ENCODE measurements around the gene DGKE.

DGKE gene

GRCh38 chr17:56913867-56914580 lies 80.1 kb downstream of the DGKE start, which contains the start of gene TRIM25:
TSS of gene TRIM25 (minus strand) at chr17:56914049. CDS start at chr17:56913988, 61 bp downstream.
- Histone ChIP-seq H3K27me3 (ENCODE audit: control insufficient read depth in 3 of 3, insufficient read depth in 3 of 3, low read depth in 1 of 3, low read length in 3 of 3) (peaks cover 0 to 11% (median 0%) of the 10 kb centered on the region in 3 experiments), H3K4me2 (ENCODE audit: insufficient read depth, low read length, poor library complexity, severe bottlenecking) (peak within 1 kb of the TSS; percentile 87), H3K79me1 (ENCODE audit: low read depth, low read length) (no peaks in the 10 kb centered on the region), H2BK12ac (ENCODE audit: low read length) (no peak within 1 kb of the TSS), H3K4me1 (ENCODE audit: control insufficient read depth in 2 of 2, insufficient read depth in 1 of 2, low read depth in 1 of 2, low read length in 2 of 2) (peaks cover 5% of the 10 kb centered on the region in 2 donors), H3K9me3 (replicated peaks in 1 of 2; ENCODE audit: control insufficient read depth in 2 of 2, insufficient read depth in 1 of 2, low read depth in 1 of 2, low read length in 2 of 2) (peaks cover 0 to 3% of the 10 kb centered on the region in 2 donors), H3K23ac (ENCODE audit: low read depth, low read length, poor library complexity) (peak within 1 kb of the TSS; percentile 83), H3K4me3 (ENCODE audit: low read length in 2 of 2) (peak within 1 kb of the TSS; percentile 58 to 90), H3K9ac (ENCODE audit: low read depth, low read length, poor library complexity) (peak within 1 kb of the TSS; percentile 95), H3K27ac (replicated peaks; ENCODE audit: low read length) (no peak within 1 kb of the TSS), H2BK15ac (ENCODE audit: low read length) (peak within 1 kb of the TSS; percentile 82), H2BK120ac (ENCODE audit: low read depth, low read length) (no peak within 1 kb of the TSS), H3K4ac (ENCODE audit: low read length) (peak within 1 kb of the TSS; percentile 91), H2BK5ac (ENCODE audit: low read length) (no peak within 1 kb of the TSS), H3K36me3 (replicated peaks in 1 of 2; ENCODE audit: control insufficient read depth in 2 of 2, insufficient read depth in 2 of 2, low read length in 2 of 2) (no peaks in the 10 kb centered on the region), H2AFZ (ENCODE audit: low read length) (peak within 1 kb of the TSS; percentile 99), H2AK5ac (ENCODE audit: low read depth, low read length) (peak within 1 kb of the TSS; percentile 91), H3K18ac (ENCODE audit: low read length) (peak within 1 kb of the TSS; percentile 93), H4K91ac (ENCODE audit: low read depth, low read length, poor library complexity) (peak within 1 kb of the TSS; percentile 41), H4K8ac (ENCODE audit: low read depth, low read length) (peak within 1 kb of the TSS; percentile 54), H3K14ac (ENCODE audit: low read length) (peak within 1 kb of the TSS; percentile 94)
- DNase-seq (ENCODE audit: low spot score) = peak; percentile 67
- WGBS, 2 donors (ENCODE audit: extremely low coverage in 2 of 2, insufficient read length in 2 of 2, insufficient replicate concordance in 1 of 2) = no CpG with 5 or more reads among the region's 58 CpGs

GRCh38 chr17:56914581-56915273 lies 80.8 kb downstream of the DGKE start:
- Histone ChIP-seq H3K27me3 (ENCODE audit: control insufficient read depth in 3 of 3, insufficient read depth in 3 of 3, low read depth in 1 of 3, low read length in 3 of 3) (peaks cover 0 to 11% (median 0%) of the 10 kb centered on the region in 3 experiments), H2BK15ac (ENCODE audit: low read length) (no peak overlapping the region), H2AK5ac (ENCODE audit: low read depth, low read length) (no peak overlapping the region), H3K79me1 (ENCODE audit: low read depth, low read length) (no peaks in the 10 kb centered on the region), H3K9ac (ENCODE audit: low read depth, low read length, poor library complexity) (no peak overlapping the region), H4K91ac (ENCODE audit: low read depth, low read length, poor library complexity) (no peak overlapping the region), H3K18ac (ENCODE audit: low read length) (no peak overlapping the region), H3K23ac (ENCODE audit: low read depth, low read length, poor library complexity) (no peak overlapping the region), H3K14ac (ENCODE audit: low read length) (no peak overlapping the region), H2BK12ac (ENCODE audit: low read length) (no peak overlapping the region), H2BK120ac (ENCODE audit: low read depth, low read length) (no peak overlapping the region), H3K4ac (ENCODE audit: low read length) (no peak overlapping the region), H3K4me2 (ENCODE audit: insufficient read depth, low read length, poor library complexity, severe bottlenecking) (peak overlapping the region; percentile 87), H3K4me3 (ENCODE audit: low read length in 2 of 2) (peak overlapping the region; percentile 58 to 90), H4K8ac (ENCODE audit: low read depth, low read length) (no peak overlapping the region), H3K36me3 (replicated peaks in 1 of 2; ENCODE audit: control insufficient read depth in 2 of 2, insufficient read depth in 2 of 2, low read length in 2 of 2) (no peaks in the 10 kb centered on the region), H2AFZ (ENCODE audit: low read length) (peak overlapping the region; percentile 99), H3K9me3 (replicated peaks in 1 of 2; ENCODE audit: control insufficient read depth in 2 of 2, insufficient read depth in 1 of 2, low read depth in 1 of 2, low read length in 2 of 2) (peaks cover 0 to 3% of the 10 kb centered on the region in 2 donors), H3K4me1 (ENCODE audit: control insufficient read depth in 2 of 2, insufficient read depth in 1 of 2, low read depth in 1 of 2, low read length in 2 of 2) (peaks cover 5% of the 10 kb centered on the region in 2 donors), H3K27ac (replicated peaks; ENCODE audit: low read length) (no peak overlapping the region), H2BK5ac (ENCODE audit: low read length) (no peak overlapping the region)
- DNase-seq (ENCODE audit: low spot score) = no peak
- no CpG with 5 or more reads among the region's 14 CpGs for WGBS, 2 donors (ENCODE audit: extremely low coverage in 2 of 2, insufficient read length in 2 of 2, insufficient replicate concordance in 1 of 2)

GRCh38 chr17:56917559-56918296 lies 83.8 kb downstream of the DGKE start:
- no peak overlapping the region for H3K14ac ChIP-seq (ENCODE audit: low read length)
- no peak overlapping the region for H2AK5ac ChIP-seq (ENCODE audit: low read depth, low read length)
- no peak overlapping the region for H2BK120ac ChIP-seq (ENCODE audit: low read depth, low read length)
- no peak overlapping the region for H3K18ac ChIP-seq (ENCODE audit: low read length)
- H3K27ac ChIP-seq (replicated peaks; ENCODE audit: low read length) = no peak overlapping the region
- H2AFZ ChIP-seq (ENCODE audit: low read length) = no peak overlapping the region
- H3K23ac ChIP-seq (ENCODE audit: low read depth, low read length, poor library complexity) = no peak overlapping the region
- H4K8ac ChIP-seq (ENCODE audit: low read depth, low read length) = no peak overlapping the region
- H2BK15ac ChIP-seq (ENCODE audit: low read length) = no peak overlapping the region
- no CpG with 5 or more reads among the region's 4 CpGs for WGBS, 2 donors (ENCODE audit: extremely low coverage in 2 of 2, insufficient read length in 2 of 2, insufficient replicate concordance in 1 of 2)
- no peak for DNase-seq (ENCODE audit: low spot score)
- no peak overlapping the region for H3K9ac ChIP-seq (ENCODE audit: low read depth, low read length, poor library complexity)
- H4K91ac ChIP-seq (ENCODE audit: low read depth, low read length, poor library complexity) = no peak overlapping the region
- H3K4me2 ChIP-seq (ENCODE audit: insufficient read depth, low read length, poor library complexity, severe bottlenecking) = no peak overlapping the region
- H3K27me3 ChIP-seq (ENCODE audit: control insufficient read depth in 3 of 3, insufficient read depth in 3 of 3, low read depth in 1 of 3, low read length in 3 of 3) = peaks cover 0 to 11% (median 0%) of the 10 kb centered on the region in 3 experiments
- H3K36me3 ChIP-seq (replicated peaks in 1 of 2; ENCODE audit: control insufficient read depth in 2 of 2, insufficient read depth in 2 of 2, low read length in 2 of 2) = no peaks in the 10 kb centered on the region
- H2BK5ac ChIP-seq (ENCODE audit: low read length) = no peak overlapping the region
- no peak overlapping the region for H2BK12ac ChIP-seq (ENCODE audit: low read length)
- no peaks in the 10 kb centered on the region for H3K79me1 ChIP-seq (ENCODE audit: low read depth, low read length)
- H3K4me3 ChIP-seq (ENCODE audit: low read length in 2 of 2) = no peak overlapping the region
- peaks cover 5% of the 10 kb centered on the region in 2 donors for H3K4me1 ChIP-seq (ENCODE audit: control insufficient read depth in 2 of 2, insufficient read depth in 1 of 2, low read depth in 1 of 2, low read length in 2 of 2)
- H3K9me3 ChIP-seq (replicated peaks in 1 of 2; ENCODE audit: control insufficient read depth in 2 of 2, insufficient read depth in 1 of 2, low read depth in 1 of 2, low read length in 2 of 2) = peaks cover 0 to 3% of the 10 kb centered on the region in 2 donors
- no peak overlapping the region for H3K4ac ChIP-seq (ENCODE audit: low read length)

Data from neuronal stem cell (in vitro differentiated cells).